Tibial nerve (tissue), 4 donors: ENCODE data around the gene TTL. TPM values are rescaled to one million over a fixed set of nuclear protein-coding genes. Genes with fewer than 3 reads are reported as not detected.
"Not testable (repeated sequence)": the region's sequence is repeated elsewhere in the genome, so short reads cannot be mapped to it uniquely, and the experiment has no call there.

Experiments
- DNase-seq, 2 donors: peaks; one replicate each; pipeline ENCODE4 v3.0.0-alpha.2; 2019; ENCODE audit warnings: low spot score in 2 of 2
- H3K27ac ChIP-seq, 4 donors: fragments of 200-600 bp; sonication (generic) in 3 of 4; one replicate each; pipeline ENCODE4 v1.5.1; 2017 to 2019; ENCODE audit warnings: mild to moderate bottlenecking in 1 of 4
- H3K27me3 ChIP-seq, 2 donors: fragments of 200-600 bp; sonication (generic) in 1 of 2; one replicate each; pipeline versions ENCODE4 v1.5.1 to v1.6.0; 2017 to 2019
- H3K36me3 ChIP-seq, 3 donors: fragments of 200-600 bp; sonication (generic); one replicate each; pipeline ENCODE4 v1.5.1; 2018 to 2019
- H3K4me1 ChIP-seq, 4 donors: fragments of 200-600 bp; sonication (generic) in 3 of 4; one replicate each; pipeline ENCODE4 v1.5.1; 2017 to 2019
- H3K4me3 ChIP-seq, 4 donors: fragments of 200-600 bp; sonication (generic) in 3 of 4; one replicate each; pipeline ENCODE4 v1.5.1; 2017 to 2019; ENCODE audit warnings: mild to moderate bottlenecking in 1 of 4, moderate library complexity in 1 of 4
- H3K9me3 ChIP-seq, 4 donors: fragments of 200-600 bp; sonication (generic) in 3 of 4; one replicate each; pipeline ENCODE4 v1.5.1; 2017 to 2019
- EP300 ChIP-seq, 2 donors: sonication (generic); formaldehyde crosslinking; IDR thresholded peaks; one replicate each; pipeline ENCODE4 v1.6.1; 2017; ENCODE audit warnings: antibody characterized with exemption in 2 of 2, mild to moderate bottlenecking in 1 of 2
- POLR2A ChIP-seq, 2 donors: fragments of 450-650 bp; IDR thresholded peaks; one replicate each; pipeline ENCODE4 v1.6.1; 2017; ENCODE audit warnings: antibody characterized with exemption in 2 of 2, mild to moderate bottlenecking in 2 of 2, moderate library complexity in 2 of 2
- WGBS, 2 donors: methylation state at CpG; one replicate each; pipeline ENCODE4 v1.1.5; 2018; 5-methylcytosine and 5-hydroxymethylcytosine counted together
- total RNA-seq, 4 donors: library from RNA; depleted of rRNA; stranded (reverse); fragments of >200 nt; gene quantifications; one replicate each; pipeline ENCODE4 v1.1.0, GENCODE V29; 2016
- TF ChIP-seq, protein P1 (sequence below), 5 experiments: fragments of 200-600 bp in 3 of 5; fragments of 450-650 bp in 2 of 5; sonication (generic) in 3 of 5; IDR thresholded peaks; one replicate each; pipeline ENCODE4 v1.5.1; 2016 to 2019; ENCODE audit warnings: antibody characterized with exemption in 5 of 5, mild to moderate bottlenecking in 3 of 5, moderate library complexity in 2 of 5

TTL gene
- total RNA-seq, 4 donors from 2014 or later: 11.8 to 27.8 (median 23.3) TPM

DNA sequence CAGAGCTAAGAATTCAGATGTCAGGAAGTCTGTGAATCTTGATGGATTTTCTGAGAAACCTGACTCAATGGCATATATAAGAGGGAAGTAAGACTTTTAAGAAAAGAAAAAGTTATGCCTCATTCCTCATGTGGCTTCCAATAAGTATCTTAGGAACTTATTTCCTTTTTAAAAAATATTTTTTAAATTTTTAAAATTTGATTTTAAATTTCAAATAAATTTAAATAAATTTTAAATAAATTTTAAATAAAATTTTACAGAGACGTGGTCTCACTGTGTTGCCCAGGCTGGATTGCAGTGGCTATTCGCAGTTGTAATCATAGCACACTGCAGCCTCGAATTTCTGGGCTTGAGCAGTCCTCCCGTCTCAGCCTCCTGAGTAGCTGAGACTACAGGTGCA is 48.8 kb downstream of the TTL start:
- WGBS, 2 donors: 95 to 98% methylated on average over 4 of the region's 4 CpGs
- H3K4me1 ChIP-seq: no peaks in the 10 kb centered on the region
- no peak overlapping the region for H3K27ac ChIP-seq
- peaks cover 0 to 62% (median 0%) of the 10 kb centered on the region in 3 donors for H3K36me3 ChIP-seq
- H3K4me3 ChIP-seq: no peak overlapping the region
- no peak for DNase-seq
- TF ChIP-seq POLR2A (IDR thresholded peaks at IDR 0.05) (no peak), EP300 (IDR thresholded peaks at IDR 0.05) (no peak)
- TF ChIP-seq, protein P1, sequence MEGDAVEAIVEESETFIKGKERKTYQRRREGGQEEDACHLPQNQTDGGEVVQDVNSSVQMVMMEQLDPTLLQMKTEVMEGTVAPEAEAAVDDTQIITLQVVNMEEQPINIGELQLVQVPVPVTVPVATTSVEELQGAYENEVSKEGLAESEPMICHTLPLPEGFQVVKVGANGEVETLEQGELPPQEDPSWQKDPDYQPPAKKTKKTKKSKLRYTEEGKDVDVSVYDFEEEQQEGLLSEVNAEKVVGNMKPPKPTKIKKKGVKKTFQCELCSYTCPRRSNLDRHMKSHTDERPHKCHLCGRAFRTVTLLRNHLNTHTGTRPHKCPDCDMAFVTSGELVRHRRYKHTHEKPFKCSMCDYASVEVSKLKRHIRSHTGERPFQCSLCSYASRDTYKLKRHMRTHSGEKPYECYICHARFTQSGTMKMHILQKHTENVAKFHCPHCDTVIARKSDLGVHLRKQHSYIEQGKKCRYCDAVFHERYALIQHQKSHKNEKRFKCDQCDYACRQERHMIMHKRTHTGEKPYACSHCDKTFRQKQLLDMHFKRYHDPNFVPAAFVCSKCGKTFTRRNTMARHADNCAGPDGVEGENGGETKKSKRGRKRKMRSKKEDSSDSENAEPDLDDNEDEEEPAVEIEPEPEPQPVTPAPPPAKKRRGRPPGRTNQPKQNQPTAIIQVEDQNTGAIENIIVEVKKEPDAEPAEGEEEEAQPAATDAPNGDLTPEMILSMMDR (IDR thresholded peaks at IDR 0.05): no peak
- H3K9me3 ChIP-seq: no peaks in the 10 kb centered on the region
- H3K27me3 ChIP-seq: no peaks in the 10 kb centered on the region

DNA sequence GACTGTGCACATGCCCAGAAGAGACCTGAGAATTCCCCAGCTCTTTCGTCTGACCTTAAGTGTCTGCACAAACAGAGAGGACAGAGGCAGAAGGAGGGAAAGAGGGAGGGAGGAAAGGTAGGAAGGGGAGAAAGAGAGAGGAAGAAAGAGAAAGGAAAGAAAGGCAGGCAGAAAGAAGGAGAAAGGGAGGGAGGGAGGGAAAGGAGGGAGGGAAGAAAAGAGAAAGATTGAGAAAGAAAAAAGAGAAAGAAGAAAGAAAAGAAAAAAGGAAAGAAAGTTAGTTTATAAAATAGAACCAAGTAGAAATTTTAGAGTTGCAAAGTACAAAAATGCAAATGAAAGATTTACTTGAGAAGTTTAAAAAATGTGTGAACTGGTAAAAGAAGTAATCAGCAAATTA is 52.9 kb downstream of the TTL start:
- WGBS, 2 donors: 34 to 58% methylated on average over 1 of the region's 1 CpG
- Histone ChIP-seq H3K27me3 (no peaks in the 10 kb centered on the region), H3K27ac (no peak overlapping the region), H3K4me3 (no peak overlapping the region), H3K36me3 (peaks cover 0 to 35% (median 0%) of the 10 kb centered on the region in 3 donors), H3K4me1 (no peaks in the 10 kb centered on the region), H3K9me3 (no peaks in the 10 kb centered on the region)
- DNase-seq: no peak
- TF ChIP-seq POLR2A (IDR thresholded peaks at IDR 0.05) (no peak), EP300 (IDR thresholded peaks at IDR 0.05) (no peak)
- TF ChIP-seq, protein P1 (IDR thresholded peaks at IDR 0.05): no peak

DNA sequence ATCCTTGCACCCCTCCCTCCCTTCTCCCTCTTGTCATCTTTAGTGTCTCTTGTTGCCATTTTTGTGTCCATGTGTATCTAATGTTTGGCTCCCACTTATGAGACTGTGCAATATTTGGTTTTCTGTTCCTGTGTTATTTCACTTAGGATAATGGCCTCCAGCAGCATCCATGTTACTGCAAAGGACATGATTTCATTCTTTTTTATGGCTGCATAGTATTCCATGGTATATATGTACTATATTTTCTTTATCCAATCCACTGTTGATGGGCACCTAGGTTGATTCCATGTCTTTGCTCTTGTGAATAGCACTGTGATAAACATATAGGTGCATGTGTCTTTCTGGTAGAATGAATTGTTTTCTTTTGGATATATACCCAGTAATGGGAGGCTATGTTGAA is 54.7 kb downstream of the TTL start:
- not testable (repeated sequence) for H3K4me1 ChIP-seq, H3K4me3 ChIP-seq, DNase-seq, H3K27ac ChIP-seq, H3K27me3 ChIP-seq, H3K9me3 ChIP-seq
- H3K36me3 ChIP-seq: peaks cover 0 to 19% (median 0%) of the 10 kb centered on the region in 3 donors

DNA sequence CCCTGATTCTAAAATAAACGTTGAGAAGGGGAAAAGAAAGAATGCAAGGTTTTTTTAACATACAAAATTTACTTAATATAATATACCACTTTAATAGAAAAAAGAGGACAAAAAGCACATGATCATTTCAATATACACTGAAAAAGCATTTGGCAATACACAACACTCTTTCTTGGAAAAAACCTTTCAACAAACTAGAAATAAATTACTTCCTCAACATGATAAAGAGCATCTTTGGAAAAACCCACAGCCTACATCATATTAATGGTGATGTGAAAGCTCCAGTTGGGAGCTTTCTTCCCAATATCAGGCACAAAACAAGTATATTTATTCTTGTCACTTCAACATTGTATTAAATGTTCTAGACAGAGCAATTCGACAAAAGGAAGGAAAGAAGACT is 57.4 kb downstream of the TTL start:
- WGBS, 2 donors: 69 to 74% methylated on average over 2 of the region's 2 CpGs
- no peaks in the 10 kb centered on the region for H3K9me3 ChIP-seq
- no peak overlapping the region for H3K4me3 ChIP-seq
- TF ChIP-seq EP300 (IDR thresholded peaks at IDR 0.05) (no peak), POLR2A (IDR thresholded peaks at IDR 0.05) (no peak)
- TF ChIP-seq, protein P1 (IDR thresholded peaks at IDR 0.05): no peak
- H3K27me3 ChIP-seq: no peaks in the 10 kb centered on the region
- no peak overlapping the region for H3K27ac ChIP-seq
- H3K4me1 ChIP-seq: peaks cover 0 to 19% (median 11%) of the 10 kb centered on the region in 4 donors
- no peak for DNase-seq
- no peaks in the 10 kb centered on the region for H3K36me3 ChIP-seq

DNA sequence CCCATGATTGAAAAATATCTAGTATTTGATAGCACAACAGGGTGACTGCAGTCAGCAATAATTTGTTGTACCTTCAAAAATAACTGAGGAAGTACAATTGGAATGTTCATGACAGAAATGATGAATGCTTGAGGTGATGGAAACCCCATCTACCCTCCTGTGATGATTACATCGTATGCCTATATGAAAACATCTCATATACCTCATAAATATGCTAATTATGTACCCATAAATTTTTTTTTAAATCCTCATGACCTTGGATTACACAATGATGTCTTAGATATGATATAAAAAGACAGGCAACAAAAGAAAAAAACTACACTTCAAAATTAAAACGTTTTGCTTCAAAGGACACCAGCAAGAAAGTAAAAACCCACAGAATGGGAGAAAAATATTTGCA is 59.0 kb downstream of the TTL start:
- Histone ChIP-seq H3K27ac (no peak overlapping the region), H3K27me3 (no peaks in the 10 kb centered on the region), H3K4me1 (peaks cover 0 to 19% (median 11%) of the 10 kb centered on the region in 4 donors), H3K4me3 (no peak overlapping the region), H3K9me3 (no peaks in the 10 kb centered on the region), H3K36me3 (no peaks in the 10 kb centered on the region)
- TF ChIP-seq, protein P1 (IDR thresholded peaks at IDR 0.05): no peak
- TF ChIP-seq EP300 (IDR thresholded peaks at IDR 0.05) (no peak), POLR2A (IDR thresholded peaks at IDR 0.05) (no peak)
- WGBS, 2 donors: 24 to 46% methylated on average over 2 of the region's 2 CpGs
- DNase-seq: no peak
